ENCODE measurements around the gene BAHCC1. TPM values are rescaled to one million over a fixed set of nuclear protein-coding genes. Genes with fewer than 3 reads are reported as not detected.

Gene BAHCC1
- total RNA-seq, 1 donor from 2014 or later = 4.8 TPM

DNA sequence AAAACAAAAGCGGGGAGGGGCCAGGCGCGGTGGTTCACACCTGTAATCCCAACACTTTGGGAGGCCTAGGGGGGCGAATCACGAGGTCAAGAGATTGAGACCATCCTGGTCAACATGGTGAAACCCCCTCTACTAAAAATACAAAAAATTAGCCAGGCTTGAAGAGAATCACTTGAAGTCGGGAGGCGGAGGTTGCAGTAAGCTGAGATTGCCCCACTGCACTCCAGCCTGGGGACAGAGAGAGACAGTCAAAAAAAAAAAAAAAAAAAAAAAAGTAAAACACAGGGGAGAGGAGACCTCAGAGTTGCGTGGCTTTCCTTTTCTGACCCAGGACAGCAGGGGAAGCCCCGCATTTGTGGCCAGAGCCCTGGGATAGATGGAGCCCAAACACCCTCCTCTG, 97.4 kb downstream of the BAHCC1 start:
- H3K4me3 ChIP-seq (ENCODE audit: low read depth, low read length) = no peak overlapping the region
- no peak for DNase-seq (ENCODE audit: low read depth)
- TF ChIP-seq, protein P1, sequence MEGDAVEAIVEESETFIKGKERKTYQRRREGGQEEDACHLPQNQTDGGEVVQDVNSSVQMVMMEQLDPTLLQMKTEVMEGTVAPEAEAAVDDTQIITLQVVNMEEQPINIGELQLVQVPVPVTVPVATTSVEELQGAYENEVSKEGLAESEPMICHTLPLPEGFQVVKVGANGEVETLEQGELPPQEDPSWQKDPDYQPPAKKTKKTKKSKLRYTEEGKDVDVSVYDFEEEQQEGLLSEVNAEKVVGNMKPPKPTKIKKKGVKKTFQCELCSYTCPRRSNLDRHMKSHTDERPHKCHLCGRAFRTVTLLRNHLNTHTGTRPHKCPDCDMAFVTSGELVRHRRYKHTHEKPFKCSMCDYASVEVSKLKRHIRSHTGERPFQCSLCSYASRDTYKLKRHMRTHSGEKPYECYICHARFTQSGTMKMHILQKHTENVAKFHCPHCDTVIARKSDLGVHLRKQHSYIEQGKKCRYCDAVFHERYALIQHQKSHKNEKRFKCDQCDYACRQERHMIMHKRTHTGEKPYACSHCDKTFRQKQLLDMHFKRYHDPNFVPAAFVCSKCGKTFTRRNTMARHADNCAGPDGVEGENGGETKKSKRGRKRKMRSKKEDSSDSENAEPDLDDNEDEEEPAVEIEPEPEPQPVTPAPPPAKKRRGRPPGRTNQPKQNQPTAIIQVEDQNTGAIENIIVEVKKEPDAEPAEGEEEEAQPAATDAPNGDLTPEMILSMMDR (conservative IDR thresholded peaks at IDR 0.05; ENCODE audit: low read depth, low read length) = no peak

GRCh38 chr17:81493198-81494038, 98.2 kb downstream of the BAHCC1 start:
- TF ChIP-seq, protein P1 (conservative IDR thresholded peaks at IDR 0.05; ENCODE audit: low read depth, low read length) = no peak
- no peak overlapping the region for H3K4me3 ChIP-seq (ENCODE audit: low read depth, low read length)
- DNase-seq (ENCODE audit: low read depth) = no peak

GRCh38 chr17:81494626-81495377, 99.5 kb downstream of the BAHCC1 start:
- DNase-seq (ENCODE audit: low read depth) = no peak
- no peak overlapping the region for H3K4me3 ChIP-seq (ENCODE audit: low read depth, low read length)
- TF ChIP-seq, protein P1 (conservative IDR thresholded peaks at IDR 0.05; ENCODE audit: low read depth, low read length) = no peak

- H3K4me3 ChIP-seq (ENCODE audit: low read depth, low read length) = no peak overlapping the region
- TF ChIP-seq, protein P1 (conservative IDR thresholded peaks at IDR 0.05; ENCODE audit: low read depth, low read length) = no peak
- DNase-seq (ENCODE audit: low read depth) = no peak
These were observed 103.8 kb downstream of the BAHCC1 start for GRCh38 chr17:81498953-81499600.

DNA sequence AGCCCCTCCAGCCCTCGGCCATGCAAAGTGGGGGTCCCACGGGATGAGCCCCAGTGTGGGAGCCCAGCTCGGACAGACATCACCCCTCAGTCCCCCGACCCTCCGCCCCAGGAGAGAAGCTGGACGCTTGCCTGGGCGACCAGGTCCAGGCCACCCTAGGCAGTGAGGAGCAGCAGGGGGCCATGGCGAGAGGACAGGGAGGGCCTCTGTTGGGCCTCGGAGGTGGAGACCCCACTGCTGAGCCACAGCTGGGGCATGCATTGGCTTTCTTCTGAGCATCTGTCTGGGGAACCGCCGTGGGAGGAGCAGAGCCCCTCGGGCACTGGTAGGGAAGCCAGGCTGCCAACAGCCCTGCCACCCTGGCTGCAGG, 104.3 kb downstream of the BAHCC1 start:
- no peak for DNase-seq (ENCODE audit: low read depth)
- TF ChIP-seq, protein P1 (conservative IDR thresholded peaks at IDR 0.05; ENCODE audit: low read depth, low read length) = no peak
- H3K4me3 ChIP-seq (ENCODE audit: low read depth, low read length) = no peak overlapping the region

GRCh38 chr17:81500047-81500446, 104.8 kb downstream of the BAHCC1 start:
- TF ChIP-seq, protein P1 (conservative IDR thresholded peaks at IDR 0.05; ENCODE audit: low read depth, low read length) = no peak
- DNase-seq (ENCODE audit: low read depth) = no peak

More at GRCh38 chr17:81500047-81500446, 104.8 kb downstream of the BAHCC1 start:
- H3K4me3 ChIP-seq (ENCODE audit: low read depth, low read length) = no peak overlapping the region

All from epithelial cell of proximal tubule (primary cell).